WTC11 (cell line): ENCODE results near the gene ADA. TPM values are rescaled to one million over a fixed set of nuclear protein-coding genes. Genes with fewer than 3 reads are reported as not detected.
"Not testable (repeated sequence)": the region's sequence is repeated elsewhere in the genome, so short reads cannot be mapped to it uniquely, and the experiment has no call there.

Experiments used
- ATAC-seq: fragments of 200-7000 bp; cut with Tn5 transposase; 2 replicates; pipeline ENCODE4 v1.10.0; 2021; ENCODE audit warnings: mild to moderate bottlenecking, moderate library complexity
- CTCF ChIA-PET: fragments of 300-600 bp; sonication (Branson Sonifier 250); formaldehyde crosslinking; loops from one replicate; lab custom pipeline; 2021; ENCODE audit warnings: antibody characterized with exemption; lab: Charles Lee
- POLR2A ChIA-PET: fragments of 350-600 bp; sonication (Branson Sonifier 250); formaldehyde crosslinking; loops from one replicate; lab custom pipeline; 2021; ENCODE audit warnings: antibody characterized with exemption; lab: Charles Lee
- DNase-seq: peaks from one replicate; pipeline ENCODE4 v3.0.0; 2021; ENCODE audit warnings: low spot score
- H3K27ac Mint-ChIP-seq: 2 replicates; pipeline ENCODE4 v1.8.0; 2021; ENCODE audit warnings: mixed read lengths
- H3K27me3 Mint-ChIP-seq: 2 replicates; pipeline ENCODE4 v1.8.0; 2021; ENCODE audit warnings: low read depth, mild to moderate bottlenecking, moderate library complexity, mixed read lengths
- H3K36me3 Mint-ChIP-seq: 2 replicates; pipeline ENCODE4 v1.8.0; 2021; ENCODE audit warnings: mixed read lengths
- H3K4me1 Mint-ChIP-seq: 2 replicates; pipeline ENCODE4 v1.8.0; 2022; ENCODE audit warnings: mixed read lengths
- H3K4me3 Mint-ChIP-seq: 2 replicates; pipeline ENCODE4 v1.8.0; 2021; ENCODE audit warnings: mild to moderate bottlenecking, moderate library complexity, mixed read lengths
- H3K9me3 Mint-ChIP-seq: 2 replicates; pipeline ENCODE4 v1.8.0; 2021; ENCODE audit warnings: mixed read lengths
- ARID4B ChIP-seq: sonication (generic); formaldehyde crosslinking; IDR thresholded peaks from 2 replicates; pipeline ENCODE4 v1.8.0; 2023; ENCODE audit warnings: missing genetic modification reagents, mild to moderate bottlenecking, borderline replicate concordance
- ATF3 ChIP-seq: sonication (generic); formaldehyde crosslinking; conservative IDR thresholded peaks from 2 replicates; pipeline ENCODE4 v1.8.1; 2022; ENCODE audit warnings: mild to moderate bottlenecking, missing genetic modification reagents
- CBFB ChIP-seq: sonication (generic); formaldehyde crosslinking; IDR thresholded peaks from 2 replicates; pipeline ENCODE4 v1.8.1; 2022; ENCODE audit warnings: mild to moderate bottlenecking, low read depth, missing genetic modification reagents
- CREB1 ChIP-seq: sonication (generic); formaldehyde crosslinking; IDR thresholded peaks from 2 replicates; pipeline ENCODE4 v1.8.0; 2023; ENCODE audit warnings: mild to moderate bottlenecking, missing genetic modification reagents
- EMX1 ChIP-seq: fragments of 250-450 bp; sonication (Bioruptor Pico); IDR thresholded peaks from 2 replicates; pipeline ENCODE4 v1.8.0; 2021; ENCODE audit warnings: mild to moderate bottlenecking
- ETV6 ChIP-seq: sonication (generic); formaldehyde crosslinking; IDR thresholded peaks from 2 replicates; pipeline ENCODE4 v1.8.1; 2022; ENCODE audit warnings: mild to moderate bottlenecking, missing genetic modification reagents
- FOXP1 ChIP-seq: sonication (generic); formaldehyde crosslinking; IDR thresholded peaks from 2 replicates; pipeline ENCODE4 v1.8.0; 2022; ENCODE audit warnings: missing genetic modification reagents, mild to moderate bottlenecking, moderate library complexity, borderline replicate concordance
- GTF2I ChIP-seq: fragments of 250-450 bp; sonication (Bioruptor Pico); conservative IDR thresholded peaks from 2 replicates; pipeline ENCODE4 v1.4.0; 2021; ENCODE audit warnings: mild to moderate bottlenecking
- HMGA2 ChIP-seq: fragments of 250-450 bp; sonication (Bioruptor Pico); IDR thresholded peaks from 2 replicates; pipeline ENCODE4 v1.4.0; 2021; ENCODE audit warnings: mild to moderate bottlenecking, moderate library complexity
- KAT7 ChIP-seq: sonication (generic); formaldehyde crosslinking; IDR thresholded peaks from 2 replicates; pipeline ENCODE4 v1.8.1; 2023; ENCODE audit warnings: missing genetic modification reagents, mild to moderate bottlenecking, borderline replicate concordance
- MLX ChIP-seq: sonication (generic); formaldehyde crosslinking; IDR thresholded peaks from 2 replicates; pipeline ENCODE4 v1.8.1; 2023; ENCODE audit warnings: mild to moderate bottlenecking, missing genetic modification reagents, moderate library complexity
- NFYB ChIP-seq: sonication (generic); formaldehyde crosslinking; conservative IDR thresholded peaks from 2 replicates; pipeline ENCODE4 v1.8.0; 2022; ENCODE audit warnings: low read depth, missing genetic modification reagents
- NR2C2 ChIP-seq: sonication (generic); formaldehyde crosslinking; IDR thresholded peaks from 2 replicates; pipeline ENCODE4 v1.8.0; 2022; ENCODE audit warnings: mild to moderate bottlenecking, missing genetic modification reagents
- NR3C1 ChIP-seq: sonication (generic); formaldehyde crosslinking; conservative IDR thresholded peaks from 2 replicates; pipeline ENCODE4 v1.8.1; 2023; ENCODE audit warnings: low read depth, mild to moderate bottlenecking, missing genetic modification reagents
- RORB ChIP-seq: fragments of 250-450 bp; sonication (Bioruptor Pico); IDR thresholded peaks from 2 replicates; pipeline ENCODE4 v1.9.0; 2021; ENCODE audit warnings: mild to moderate bottlenecking
- SMAD4 ChIP-seq: sonication (generic); formaldehyde crosslinking; IDR thresholded peaks from 2 replicates; pipeline ENCODE4 v1.8.0; 2022; ENCODE audit warnings: mild to moderate bottlenecking, missing genetic modification reagents
- SP1 ChIP-seq: sonication (generic); formaldehyde crosslinking; conservative IDR thresholded peaks from 2 replicates; pipeline ENCODE4 v1.8.1; 2022; ENCODE audit warnings: missing genetic modification reagents
- TCF7 ChIP-seq: sonication (generic); formaldehyde crosslinking; IDR thresholded peaks from 2 replicates; pipeline ENCODE4 v1.8.0; 2022; ENCODE audit warnings: mild to moderate bottlenecking, low read depth, missing genetic modification reagents, moderate library complexity
- TP53 ChIP-seq: sonication (generic); formaldehyde crosslinking; IDR thresholded peaks from 2 replicates; pipeline ENCODE4 v1.8.1; 2023; ENCODE audit warnings: mild to moderate bottlenecking, missing genetic modification reagents
- ZMAT4 ChIP-seq: fragments of 250-450 bp; sonication (Bioruptor Pico); IDR thresholded peaks from 2 replicates; pipeline ENCODE4 v1.9.0; 2021; ENCODE audit warnings: mild to moderate bottlenecking
- ZNF281 ChIP-seq: sonication (generic); formaldehyde crosslinking; IDR thresholded peaks from 2 replicates; pipeline ENCODE4 v1.8.0; 2023; ENCODE audit warnings: mild to moderate bottlenecking, missing genetic modification reagents
- ZNF423 ChIP-seq: fragments of 250-450 bp; sonication (Bioruptor Pico); IDR thresholded peaks from 2 replicates; pipeline ENCODE4 v2.1.2; 2022; ENCODE audit warnings: mild to moderate bottlenecking, moderate library complexity
- total RNA-seq: library from RNA; stranded (reverse); gene quantifications from 3 replicates; pipeline ENCODE4 v1.2.3, GENCODE V29; 2021

ADA gene
- total RNA-seq, 1 experiment from 2014 or later: 19.7 TPM

- CTCF ChIA-PET: interaction anchor here (0.7 kb wide), 1 partner anchor 90 kb away, joined by 3 read pairs; no protein-coding TSS in a partner anchor
- TF ChIP-seq MLX (CRISPR knock-in tag) (no peak), CBFB (CRISPR knock-in tag) (no peak), NFYB (no peak), HMGA2 (CRISPR knock-in tag) (no peak), ATF3 (CRISPR knock-in tag) (no peak), ZNF423 (CRISPR knock-in tag) (no peak)
- H3K4me1 Mint-ChIP-seq: peaks cover 18% of the 10 kb centered on the region
- H3K36me3 Mint-ChIP-seq: peaks cover 20% of the 10 kb centered on the region
- POLR2A ChIA-PET: no interaction called here
- ATAC-seq: no peak
- DNase-seq: no peak
- H3K9me3 Mint-ChIP-seq: peaks cover 42% of the 10 kb centered on the region
- peaks cover 40% of the 10 kb centered on the region for H3K27me3 Mint-ChIP-seq
- no peak overlapping the region for H3K27ac Mint-ChIP-seq
- no peak overlapping the region for H3K4me3 Mint-ChIP-seq
These were observed 6.4 kb upstream of the ADA start for GRCh38 chr20:44657875-44658274.

GRCh38 chr20:44656448-44656847 is 4.9 kb upstream of the ADA start:
- ChIA-PET CTCF (interaction anchor here (0.9 to 1.7 kb wide), 2 partner anchors 25 to 27 kb away, joined by 4 to 9 read pairs; no protein-coding TSS in a partner anchor), POLR2A (interaction anchor here (1.0 kb wide), 1 partner anchor 14 kb away, joined by 3 read pairs; no protein-coding TSS in a partner anchor)
- no peak overlapping the region for H3K27ac Mint-ChIP-seq
- no peak for ATAC-seq
- H3K27me3 Mint-ChIP-seq: peaks cover 47% of the 10 kb centered on the region
- DNase-seq: no peak
- H3K4me3 Mint-ChIP-seq: no peak overlapping the region
- H3K9me3 Mint-ChIP-seq: peaks cover 42% of the 10 kb centered on the region
- TF ChIP-seq ETV6 (CRISPR knock-in tag): no peak
- TF ChIP-seq SP1 (CRISPR knock-in tag): no peak
- no peak for TF ChIP-seq GTF2I (CRISPR knock-in tag)
- no peak for TF ChIP-seq TCF7 (CRISPR knock-in tag)
- no peak for TF ChIP-seq FOXP1 (CRISPR knock-in tag)
- TF ChIP-seq NR2C2: no peak
- no peak for TF ChIP-seq SMAD4
- TF ChIP-seq ATF3 (CRISPR knock-in tag): no peak
- no peak for TF ChIP-seq ZNF423 (CRISPR knock-in tag)
- no peak for TF ChIP-seq CREB1 (CRISPR knock-in tag)
- no peak for TF ChIP-seq KAT7 (CRISPR knock-in tag)
- peaks cover 20% of the 10 kb centered on the region for H3K36me3 Mint-ChIP-seq
- peaks cover 19% of the 10 kb centered on the region for H3K4me1 Mint-ChIP-seq

GRCh38 chr20:44654210-44654609 is 2.7 kb upstream of the ADA start:
- H3K4me3 Mint-ChIP-seq, CTCF ChIA-PET, DNase-seq, H3K27ac Mint-ChIP-seq, POLR2A ChIA-PET, ATAC-seq: not testable (repeated sequence)
- Mint-ChIP-seq H3K36me3 (peaks cover 20% of the 10 kb centered on the region), H3K4me1 (peaks cover 31% of the 10 kb centered on the region), H3K9me3 (peaks cover 42% of the 10 kb centered on the region), H3K27me3 (peaks cover 56% of the 10 kb centered on the region)

- Mint-ChIP-seq H3K27me3 (peaks cover 52% of the 10 kb centered on the region), H3K4me3 (peak overlapping the region; percentile 67), H3K27ac (no peak overlapping the region), H3K36me3 (peaks cover 20% of the 10 kb centered on the region), H3K4me1 (peaks cover 38% of the 10 kb centered on the region), H3K9me3 (peaks cover 37% of the 10 kb centered on the region)
- ChIA-PET CTCF (interaction anchor here (0.8 to 5.6 kb wide), 3 partner anchors 11 to 36 kb away, joined by 3 to 72 read pairs (median 3); no protein-coding TSS in a partner anchor), POLR2A (no interaction called here)
- no peak for ATAC-seq
- no peak for DNase-seq
- TF ChIP-seq ZMAT4 (CRISPR knock-in tag) (no peak), NR3C1 (no peak), ETV6 (CRISPR knock-in tag) (no peak), ZNF281 (CRISPR knock-in tag) (no peak), TP53 (CRISPR knock-in tag) (no peak), ARID4B (CRISPR knock-in tag) (no peak), EMX1 (CRISPR knock-in tag) (no peak), RORB (CRISPR knock-in tag) (no peak)
These were observed 2.0 kb upstream of the ADA start for GRCh38 chr20:44653546-44653945.
